Common myeloid progenitor, CD34-positive (primary cell): Measurements from ENCODE around the gene DDX20.

Experiments
- CTCF ChIA-PET: fragments of 350-600 bp; sonication (Branson Sonifier 250); formaldehyde crosslinking; loops from one replicate; lab custom pipeline; 2021; ENCODE audit warnings: antibody characterized with exemption; lab: Charles Lee
- POLR2A ChIA-PET: fragments of 350-600 bp; sonication (Branson Sonifier 250); formaldehyde crosslinking; loops from one replicate; lab custom pipeline; 2021; ENCODE audit warnings: antibody characterized with exemption; lab: Charles Lee
- DNase-seq, 3 donors: peaks; one replicate each; pipeline versions ENCODE4 v3.0.0 to v3.0.0-alpha.2; 2013
- H3K27ac ChIP-seq, 2 experiments: 1 replicate in 1 of 2; 2 replicates in 1 of 2; pipeline ENCODE4 v1.7.0; 2013; ENCODE audit warnings: inconsistent platforms in 2 of 2, low read length in 2 of 2, mild to moderate bottlenecking in 2 of 2, low read depth in 1 of 2, moderate library complexity in 1 of 2; ENCODE audit not compliant: severe bottlenecking in 2 of 2, insufficient read depth in 1 of 2, poor library complexity in 1 of 2
- H3K27me3 ChIP-seq, 5 experiments: replicated peaks in 2 of 5; 1 replicate in 3 of 5; 2 replicates in 2 of 5; pipeline versions ENCODE4 v1.6.1 to v1.7.0; 2013; ENCODE audit warnings: low read length in 4 of 5, mild to moderate bottlenecking in 2 of 5, moderate library complexity in 2 of 5, inconsistent platforms in 1 of 5; ENCODE audit not compliant: insufficient read depth in 5 of 5, control insufficient read depth in 4 of 5
- H3K36me3 ChIP-seq, 4 experiments: 1 replicate in 2 of 4; 2 replicates in 2 of 4; pipeline versions ENCODE4 v1.6.1 to v1.7.0; 2013; ENCODE audit warnings: low read length in 3 of 4, control low read depth in 1 of 4, mild to moderate bottlenecking in 1 of 4; ENCODE audit not compliant: control insufficient read depth in 4 of 4, insufficient read depth in 4 of 4
- H3K4me1 ChIP-seq, 4 experiments: 1 replicate in 3 of 4; 2 replicates in 1 of 4; pipeline versions ENCODE4 v1.6.1 to v1.7.1; 2013; ENCODE audit warnings: low read length in 3 of 4, mild to moderate bottlenecking in 3 of 4, control low read depth in 1 of 4, inconsistent platforms in 1 of 4, moderate library complexity in 1 of 4; ENCODE audit not compliant: control insufficient read depth in 4 of 4, insufficient read depth in 4 of 4; ENCODE audit errors: control extremely low read depth in 1 of 4
- H3K4me3 ChIP-seq, 7 experiments: 1 replicate in 4 of 7; 2 replicates in 3 of 7; pipeline versions ENCODE4 v1.5.1 to v1.7.0; 2013; ENCODE audit warnings: mild to moderate bottlenecking in 7 of 7, low read length in 6 of 7, moderate library complexity in 6 of 7, inconsistent platforms in 2 of 7, low read depth in 2 of 7, control low read depth in 1 of 7; ENCODE audit not compliant: insufficient read depth in 4 of 7, control insufficient read depth in 1 of 7; ENCODE audit errors: extremely low read depth in 1 of 7
- H3K9me3 ChIP-seq, 5 experiments: 1 replicate in 4 of 5; 2 replicates in 1 of 5; pipeline versions ENCODE4 v1.6.1 to v1.7.1; 2013; ENCODE audit warnings: low read length in 4 of 5, mild to moderate bottlenecking in 2 of 5, inconsistent platforms in 1 of 5, low read depth in 1 of 5, moderate library complexity in 1 of 5; ENCODE audit not compliant: control insufficient read depth in 4 of 5, insufficient read depth in 2 of 5; ENCODE audit errors: control extremely low read depth in 1 of 5
- WGBS: methylation state at CpG from one replicate; pipeline ENCODE4 v1.1.5; 2013; ENCODE audit not compliant: insufficient coverage; 5-methylcytosine and 5-hydroxymethylcytosine counted together

Gene DDX20

GRCh38 chr1:111812306-111812705, 56.6 kb downstream of the DDX20 start:
- Histone ChIP-seq H3K36me3 (no peaks in the 10 kb centered on the region), H3K27me3 (peaks cover 0 to 5% (median 0%) of the 10 kb centered on the region in 5 experiments), H3K9me3 (no peaks in the 10 kb centered on the region), H3K4me3 (no peak overlapping the region), H3K27ac (no peak overlapping the region), H3K4me1 (no peaks in the 10 kb centered on the region)
- ChIA-PET POLR2A (no interaction called here), CTCF (no interaction called here)
- WGBS: 100% methylated on average over 4 of the region's 4 CpGs
- no peak for DNase-seq

- Histone ChIP-seq H3K4me1 (no peaks in the 10 kb centered on the region), H3K4me3 (no peak overlapping the region), H3K9me3 (no peaks in the 10 kb centered on the region), H3K27ac (no peak overlapping the region), H3K36me3 (no peaks in the 10 kb centered on the region), H3K27me3 (no peaks in the 10 kb centered on the region)
- ChIA-PET CTCF (no interaction called here), POLR2A (no interaction called here)
- WGBS: 84% methylated on average over 11 of the region's 16 CpGs
- peak in 1 of 3 donors; percentile 2 for DNase-seq
These were observed 58.0 kb downstream of the DDX20 start for GRCh38 chr1:111813440-111814304.

- ChIA-PET CTCF (no interaction called here), POLR2A (no interaction called here)
- Histone ChIP-seq H3K27ac (no peak overlapping the region), H3K4me1 (no peaks in the 10 kb centered on the region), H3K9me3 (no peaks in the 10 kb centered on the region), H3K27me3 (no peaks in the 10 kb centered on the region), H3K4me3 (no peak overlapping the region), H3K36me3 (no peaks in the 10 kb centered on the region)
- DNase-seq: no peak
- WGBS: 89% methylated on average over 6 of the region's 9 CpGs
These were observed 58.6 kb downstream of the DDX20 start for GRCh38 chr1:111814305-111814628.

DNA sequence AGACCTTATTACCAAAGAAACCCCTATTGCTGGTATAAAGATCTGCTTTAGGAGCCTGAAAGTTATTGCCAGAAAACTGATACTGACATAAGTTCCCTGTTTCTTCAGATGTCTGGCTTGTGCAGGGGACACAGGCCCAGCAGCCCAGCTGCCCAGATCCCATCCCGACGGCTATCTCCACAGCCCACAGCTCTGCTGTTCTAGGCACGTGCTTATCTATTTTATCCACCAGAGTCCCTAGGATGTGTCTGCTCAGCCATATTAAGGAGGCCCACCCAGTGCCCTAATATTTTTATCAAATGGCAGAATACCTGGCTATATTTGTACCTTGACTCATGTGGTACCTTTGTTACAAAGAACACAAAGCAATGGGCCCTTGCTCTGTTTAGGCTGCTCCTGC, 58.9 kb downstream of the DDX20 start:
- no peaks in the 10 kb centered on the region for H3K27me3 ChIP-seq
- H3K27ac ChIP-seq: no peak overlapping the region
- ChIA-PET CTCF (no interaction called here), POLR2A (no interaction called here)
- WGBS: 95% methylated on average over 3 of the region's 3 CpGs
- no peaks in the 10 kb centered on the region for H3K9me3 ChIP-seq
- H3K4me3 ChIP-seq: no peak overlapping the region
- H3K36me3 ChIP-seq: no peaks in the 10 kb centered on the region
- no peak for DNase-seq
- no peaks in the 10 kb centered on the region for H3K4me1 ChIP-seq
